Panc1 (cell line): ENCODE measurements around the gene NOS1. TPM values are rescaled to one million over a fixed set of nuclear protein-coding genes. Genes with fewer than 3 reads are reported as not detected.

Experiments used
- ATAC-seq: fragments of 200-7000 bp; cut with Tn5 transposase; 2 replicates; pipeline ENCODE4 v1.9.1; 2020; ENCODE audit warnings: mild to moderate bottlenecking, moderate library complexity
- BruUV-seq: library from RNA; stranded (reverse); fragments of 400-500 nt; replicated peaks from 2 replicates; lab custom pipeline; 2021; lab: Mats Ljungman, UMichigan
- CTCF ChIA-PET: fragments of 300-600 bp; sonication (Branson Sonifier 250); formaldehyde crosslinking; loops from one replicate; lab custom pipeline; 2022; ENCODE audit warnings: antibody characterized with exemption; lab: Charles Lee
- POLR2A ChIA-PET: fragments of 300-600 bp; sonication (Branson Sonifier 250); formaldehyde crosslinking; loops from one replicate; lab custom pipeline; 2022; ENCODE audit warnings: antibody characterized with exemption; lab: Charles Lee
- DNase-seq: peaks from one replicate; pipeline ENCODE4 v3.0.0-alpha.2; 2010; ENCODE audit warnings: low read depth, low spot score
- H3K27ac ChIP-seq: 2 replicates; pipeline ENCODE4 v1.5.1; 2011; ENCODE audit warnings: mild to moderate bottlenecking, low read length, inconsistent platforms
- H3K27me3 ChIP-seq: fragments of 200-500 bp; sonication (Bioruptor generic); 2 replicates; pipeline ENCODE4 v1.6.0; 2014; ENCODE audit warnings: low read length, inconsistent platforms; ENCODE audit not compliant: control insufficient read depth, insufficient read depth
- H3K36me3 ChIP-seq: fragments of 200-500 bp; sonication (Bioruptor generic); 2 replicates; pipeline ENCODE4 v1.5.1; 2014; ENCODE audit warnings: inconsistent platforms, mild to moderate bottlenecking, low read length, moderate library complexity; ENCODE audit not compliant: control insufficient read depth, insufficient read depth
- H3K4me1 ChIP-seq: 2 replicates; pipeline ENCODE4 v1.5.1; 2011; ENCODE audit warnings: inconsistent platforms, mild to moderate bottlenecking, low read length, moderate library complexity; ENCODE audit not compliant: control insufficient read depth, insufficient read depth
- H3K4me3 ChIP-seq, 2 experiments: 2 replicates each; pipeline ENCODE4 v1.5.1; 2011 to 2012; ENCODE audit warnings: low read depth in 2 of 2, low read length in 2 of 2, mild to moderate bottlenecking in 2 of 2, inconsistent platforms in 1 of 2, moderate library complexity in 1 of 2
- H3K9me3 ChIP-seq: fragments of 200-500 bp; sonication (Bioruptor generic); 2 replicates; pipeline ENCODE4 v1.5.1; 2014; ENCODE audit warnings: low read depth, mild to moderate bottlenecking, inconsistent platforms, low read length, moderate library complexity; ENCODE audit not compliant: control insufficient read depth, insufficient read depth
- CTCF ChIP-seq: fragments of 450-650 bp; IDR thresholded peaks from 2 replicates; pipeline ENCODE4 v1.5.1; 2017; ENCODE audit warnings: mild to moderate bottlenecking
- POLR2AphosphoS5 ChIP-seq: IDR thresholded peaks from 2 replicates; pipeline ENCODE4 v1.6.1; 2012; ENCODE audit warnings: mild to moderate bottlenecking, low read depth, low read length, moderate library complexity
- REST ChIP-seq, 2 experiments: IDR thresholded peaks; 2 replicates each; pipeline ENCODE4 v1.6.1; 2011 to 2012; ENCODE audit warnings: low read depth in 2 of 2, control low read depth in 1 of 2, low read length in 1 of 2, mild to moderate bottlenecking in 1 of 2, moderate library complexity in 1 of 2; ENCODE audit not compliant: insufficient read depth in 1 of 2
- SIN3A ChIP-seq: IDR thresholded peaks from 2 replicates; pipeline ENCODE4 v1.6.1; 2012; ENCODE audit warnings: low read depth, mild to moderate bottlenecking, low read length, moderate library complexity, borderline replicate concordance; ENCODE audit not compliant: insufficient read depth
- TCF7L2 ChIP-seq: IDR thresholded peaks from 2 replicates; pipeline ENCODE4 v1.6.1; 2011; ENCODE audit warnings: mild to moderate bottlenecking, low read depth, low read length, inconsistent platforms
- in situ Hi-C: cut with HindIII; loops from 2 replicates; pipeline ENCODE4 v1.10.0; 2016; ENCODE audit warnings: low sequenced_read_pairs, low pct_unique_long_range_greater_than_20kb
- intact Hi-C: fragments of 100-400 bp; cut with micrococcal nuclease; formaldehyde crosslinking; loops from one replicate; pipeline ENCODE4 v1.10.0; 2022; ENCODE audit not compliant: unreplicated experiment
- total RNA-seq: library from RNA; stranded (reverse); gene quantifications from one replicate; pipeline ENCODE4 v1.2.1, GENCODE V29; 2021; ENCODE audit not compliant: unreplicated experiment

Gene NOS1
- total RNA-seq, 1 experiment from 2014 or later, result 0.03 TPM

DNA sequence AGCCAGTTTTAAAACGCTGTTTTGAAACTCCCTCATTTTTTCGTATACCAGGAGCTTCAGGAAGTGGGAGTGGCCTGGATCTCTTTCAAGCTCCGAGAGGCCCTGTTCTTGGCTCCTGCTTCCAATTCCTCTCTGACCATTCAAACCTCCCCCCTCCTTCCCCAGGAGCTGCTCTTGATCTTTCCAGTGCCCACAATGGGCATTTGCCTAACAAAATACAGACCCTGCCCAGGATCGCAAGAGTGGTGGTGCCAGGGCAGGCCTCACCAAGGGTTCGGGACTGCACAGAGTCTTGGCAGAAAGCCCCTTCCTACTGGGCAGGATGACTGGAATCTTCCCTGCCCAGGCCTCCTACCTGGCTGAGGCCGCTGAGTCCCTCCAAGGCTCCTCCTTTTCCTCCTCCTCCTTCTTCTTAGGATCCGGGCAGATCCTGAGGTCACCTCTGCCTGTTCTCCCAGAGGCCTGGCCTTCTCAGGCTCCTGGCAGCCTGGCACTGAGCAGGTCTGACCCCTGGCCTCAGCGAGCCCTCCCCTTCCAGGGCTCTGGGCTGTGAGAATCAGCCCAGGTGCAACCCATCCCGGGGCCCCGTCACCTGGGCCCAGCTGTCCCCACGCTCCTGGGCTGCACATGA is 46.9 kb upstream of the NOS1 start:
- POLR2A ChIA-PET, result no interaction called here
- Histone ChIP-seq H3K27ac (no peak overlapping the region), H3K27me3 (no peaks in the 10 kb centered on the region), H3K4me3 (no peak overlapping the region), H3K36me3 (no peaks in the 10 kb centered on the region), H3K9me3 (no peaks in the 10 kb centered on the region), H3K4me1 (no peaks in the 10 kb centered on the region)
- DNase-seq (no peak), ATAC-seq (peak; percentile 51; the same call in 1 of the 2 replicates)
- TF ChIP-seq SIN3A (no peak), TCF7L2 (no peak), REST (IDR thresholded peaks at IDR 0.05; ENCODE audit: insufficient read depth in 1 of 2, low read depth in 2 of 2, low read length in 1 of 2) (no peak)
- BruUV-seq, result no TSS peak
- CTCF ChIA-PET, result no interaction called here
- intact Hi-C loops, result no loop called here
- in situ Hi-C loops, result no loop called here

DNA sequence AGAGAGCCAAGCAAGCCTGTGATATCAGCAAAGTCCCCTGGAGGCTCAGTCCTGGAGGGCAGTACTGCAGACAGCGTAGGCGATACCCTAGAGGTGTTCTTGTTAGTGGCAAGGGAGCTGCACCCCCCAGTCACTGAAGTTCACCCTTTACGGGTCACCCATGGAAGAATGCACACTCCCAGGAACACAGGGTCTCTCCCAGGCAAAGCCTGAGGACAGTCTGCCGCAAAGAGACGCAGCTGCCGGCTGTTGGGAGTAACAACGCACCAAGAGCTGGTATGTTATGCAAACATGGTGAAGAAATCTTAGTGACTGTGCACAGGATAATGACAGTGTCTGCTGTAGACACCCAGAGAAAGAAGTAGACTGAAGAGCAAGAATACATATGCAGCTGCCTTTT is 43.5 kb upstream of the NOS1 start:
- Histone ChIP-seq H3K4me3 (no peak overlapping the region), H3K9me3 (no peaks in the 10 kb centered on the region), H3K27me3 (no peaks in the 10 kb centered on the region), H3K27ac (no peak overlapping the region), H3K4me1 (no peaks in the 10 kb centered on the region), H3K36me3 (no peaks in the 10 kb centered on the region)
- POLR2A ChIA-PET, result no interaction called here
- DNase-seq (no peak), ATAC-seq (no peak)
- BruUV-seq, result no TSS peak
- CTCF ChIA-PET, result no interaction called here
- in situ Hi-C loops (no loop called here), intact Hi-C loops (no loop called here)
- TF ChIP-seq POLR2AphosphoS5 (no peak), SIN3A (no peak), CTCF (no peak)

GRCh38 chr12:117404203-117404853 is 42.9 kb upstream of the NOS1 start:
- DNase-seq (no peak), ATAC-seq (no peak)
- H3K27ac ChIP-seq, result no peak overlapping the region
- in situ Hi-C loops (no loop called here), intact Hi-C loops (no loop called here)
- H3K4me1 ChIP-seq, result no peaks in the 10 kb centered on the region
- no peaks in the 10 kb centered on the region for H3K27me3 ChIP-seq
- H3K36me3 ChIP-seq, result no peaks in the 10 kb centered on the region
- H3K9me3 ChIP-seq, result no peaks in the 10 kb centered on the region
- no peak overlapping the region for H3K4me3 ChIP-seq
- no TSS peak for BruUV-seq
- TF ChIP-seq POLR2AphosphoS5, result no peak
- no peak for TF ChIP-seq TCF7L2
- TF ChIP-seq REST (IDR thresholded peaks at IDR 0.05; ENCODE audit: insufficient read depth in 1 of 2, low read depth in 2 of 2, low read length in 1 of 2), result no peak
- TF ChIP-seq CTCF, result no peak
- TF ChIP-seq SIN3A, result no peak
- ChIA-PET CTCF (no interaction called here), POLR2A (no interaction called here)
